Fibroblast of skin of right biceps (primary cell): ENCODE measurements around the gene UBQLN3.
A peak's percentile ranks its signal among the peaks of the same experiment; 100 is the strongest.

Experiments
- DNase-seq: peaks from one replicate; pipeline ENCODE4 v3.0.0-alpha.2; 2013

The UBQLN3 gene

GRCh38 chr11:5505363-5506048, 4.3 kb downstream of the UBQLN3 start:
- no peak for DNase-seq

GRCh38 chr11:5504403-5504921, 5.3 kb downstream of the UBQLN3 start:
- DNase-seq: no peak

GRCh38 chr11:5500393-5500801, 9.4 kb downstream of the UBQLN3 start:
- DNase-seq: no peak

DNA sequence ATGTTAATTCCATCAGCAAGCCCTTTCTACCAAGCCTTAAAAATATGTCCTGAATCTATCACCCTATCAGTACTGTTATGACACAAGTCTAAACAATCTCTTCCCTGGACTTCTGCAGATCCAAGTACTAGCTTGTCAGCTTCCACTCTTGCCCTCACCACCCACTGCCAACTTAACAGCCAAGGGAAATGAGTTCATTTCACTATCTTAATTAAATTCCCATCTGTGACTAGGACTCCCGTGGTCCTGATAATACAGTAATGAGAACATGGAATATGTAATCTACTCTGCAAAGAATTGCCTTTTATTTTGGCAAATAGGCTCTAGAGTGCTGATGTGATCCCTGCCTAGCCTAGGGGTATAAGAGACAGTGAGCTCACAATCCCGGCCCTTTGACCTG, 10.1 kb downstream of the UBQLN3 start:
- DNase-seq: no peak

DNA sequence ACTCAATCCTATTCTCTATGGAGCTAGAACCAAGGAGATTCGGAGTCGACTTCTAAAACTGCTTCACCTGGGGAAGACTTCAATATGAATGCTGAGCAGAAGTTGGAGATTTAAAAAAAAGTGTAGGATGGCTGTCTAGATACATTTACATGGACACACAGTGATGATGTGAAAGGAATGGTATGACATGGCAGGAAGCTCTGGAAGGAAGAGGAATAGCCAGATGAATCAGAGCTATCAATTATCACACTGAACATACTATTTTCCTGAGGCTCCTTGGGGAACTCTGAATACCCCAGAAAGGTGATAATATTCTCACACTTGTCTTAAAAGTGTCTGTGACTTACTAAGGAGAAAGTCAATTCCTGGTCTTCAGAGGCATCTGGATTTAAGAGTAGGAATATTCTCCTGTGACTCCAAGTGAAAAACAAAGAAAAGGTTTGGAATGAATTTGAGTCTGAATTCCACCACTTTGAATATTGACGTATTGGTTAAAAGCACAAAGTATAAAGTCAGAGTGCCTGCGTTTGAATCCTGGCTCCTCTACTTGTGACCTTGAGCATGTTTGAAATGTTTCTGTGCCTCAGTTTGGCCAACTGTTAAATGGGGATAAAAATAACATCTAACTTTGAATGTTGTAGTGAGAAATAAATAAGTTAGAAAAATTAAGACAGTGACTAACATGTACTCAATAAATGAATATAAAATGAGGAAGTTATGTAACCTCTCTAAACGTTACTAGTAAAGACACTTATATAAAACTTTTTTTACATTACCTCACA, 20.0 kb downstream of the UBQLN3 start:
- peak; percentile 66 for DNase-seq

DNA sequence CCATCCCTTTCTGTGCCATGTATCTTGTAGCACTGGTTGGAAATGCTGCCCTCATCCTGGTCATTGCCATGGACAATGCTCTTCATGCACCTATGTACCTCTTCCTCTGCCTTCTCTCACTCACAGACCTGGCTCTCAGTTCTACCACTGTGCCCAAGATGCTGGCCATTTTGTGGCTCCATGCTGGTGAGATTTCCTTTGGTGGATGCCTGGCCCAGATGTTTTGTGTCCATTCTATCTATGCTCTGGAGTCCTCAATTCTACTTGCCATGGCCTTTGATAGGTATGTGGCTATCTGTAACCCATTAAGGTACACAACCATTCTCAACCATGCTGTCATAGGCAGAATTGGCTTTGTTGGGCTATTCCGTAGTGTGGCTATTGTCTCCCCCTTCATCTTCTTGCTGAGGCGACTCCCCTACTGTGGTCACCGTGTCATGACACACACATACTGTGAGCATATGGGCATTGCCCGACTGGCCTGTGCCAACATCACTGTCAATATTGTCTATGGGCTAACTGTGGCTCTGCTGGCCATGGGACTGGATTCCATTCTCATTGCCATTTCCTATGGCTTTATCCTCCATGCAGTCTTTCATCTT, 20.9 kb downstream of the UBQLN3 start:
- no peak for DNase-seq

DNA sequence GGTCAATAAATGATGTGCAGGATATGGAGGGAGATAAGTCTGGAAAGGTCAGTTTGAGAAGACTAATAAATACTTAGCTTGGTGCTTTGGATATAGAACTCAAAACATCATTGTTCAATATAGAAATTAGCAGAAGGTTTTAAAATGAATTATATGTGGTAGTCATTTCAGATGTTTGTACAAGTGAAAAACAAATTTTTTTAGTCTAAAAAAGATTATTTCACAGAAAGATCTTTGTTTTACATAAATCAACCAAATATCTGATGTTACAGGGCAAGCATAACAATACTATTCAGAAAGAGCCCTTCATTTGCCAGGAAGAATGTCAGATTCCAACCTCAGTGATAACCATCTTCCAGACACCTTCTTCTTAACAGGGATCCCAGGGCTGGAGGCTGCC, 21.4 kb downstream of the UBQLN3 start, which contains the start of gene OR52D1:
TSS of gene OR52D1 (plus strand) at position 301 of the 400 bp plus-strand sequence. CDS start at position 323, 22 bp downstream.
- DNase-seq: no peak

DNA sequence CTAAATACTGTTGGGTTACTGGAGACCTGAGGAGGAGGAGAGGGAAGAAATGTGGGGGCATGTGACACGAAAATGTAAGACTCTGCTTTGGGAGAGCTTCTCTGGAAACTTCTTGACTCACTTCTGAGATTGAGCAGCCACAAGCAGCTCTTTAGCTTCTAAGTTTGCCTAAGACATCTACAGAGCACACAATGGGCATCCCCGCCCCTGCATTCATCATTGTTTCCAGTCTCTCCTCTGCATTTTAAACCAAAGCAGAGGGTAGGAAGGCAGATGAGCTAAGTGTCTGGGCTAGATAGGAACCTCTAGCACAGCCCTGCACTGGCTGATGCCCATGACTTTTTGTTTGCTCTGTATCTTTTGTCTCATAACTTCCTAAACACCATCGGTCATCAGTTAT, 23.3 kb downstream of the UBQLN3 start:
- no peak for DNase-seq

DNA sequence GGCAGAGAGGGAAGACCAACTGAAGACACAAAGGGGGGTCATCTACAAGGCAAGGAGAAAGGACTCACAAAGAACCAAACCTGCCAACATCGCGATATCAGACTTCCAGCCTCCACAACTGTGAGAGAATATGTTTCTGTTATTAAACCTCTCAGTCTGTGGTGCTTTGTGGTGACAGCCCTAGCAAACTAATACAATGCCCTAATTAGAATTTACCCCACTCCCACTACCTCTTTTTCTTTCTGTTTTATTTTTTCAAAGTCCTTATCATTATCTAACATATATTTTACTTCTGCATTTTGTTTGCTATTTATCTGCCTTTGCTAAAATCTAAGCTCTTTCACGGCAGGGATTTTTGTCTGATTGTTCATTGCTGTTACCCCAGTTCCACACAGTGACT, 23.8 kb downstream of the UBQLN3 start:
- no peak for DNase-seq

- DNase-seq: peak; percentile 55
Measured at GRCh38 chr11:5476186-5476819, 33.5 kb downstream of the UBQLN3 start.

DNA sequence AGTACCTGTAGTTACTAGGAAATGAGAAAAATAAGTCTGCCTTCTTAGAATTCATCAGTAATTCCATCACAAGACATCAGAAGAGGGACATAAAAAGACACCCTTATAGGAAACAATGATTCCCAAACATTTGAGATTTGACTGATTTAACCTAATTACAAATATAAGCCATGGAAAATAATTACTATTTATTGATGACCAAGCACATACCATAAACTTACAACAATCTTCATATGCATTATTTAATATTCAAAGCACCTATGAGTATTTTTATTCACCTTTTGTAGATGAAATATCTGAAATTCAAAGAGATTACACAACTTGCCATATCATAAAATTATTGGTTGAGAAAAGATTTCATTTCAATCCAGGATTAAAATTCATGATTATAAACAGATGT, 35.8 kb downstream of the UBQLN3 start:
- no peak for DNase-seq

DNA sequence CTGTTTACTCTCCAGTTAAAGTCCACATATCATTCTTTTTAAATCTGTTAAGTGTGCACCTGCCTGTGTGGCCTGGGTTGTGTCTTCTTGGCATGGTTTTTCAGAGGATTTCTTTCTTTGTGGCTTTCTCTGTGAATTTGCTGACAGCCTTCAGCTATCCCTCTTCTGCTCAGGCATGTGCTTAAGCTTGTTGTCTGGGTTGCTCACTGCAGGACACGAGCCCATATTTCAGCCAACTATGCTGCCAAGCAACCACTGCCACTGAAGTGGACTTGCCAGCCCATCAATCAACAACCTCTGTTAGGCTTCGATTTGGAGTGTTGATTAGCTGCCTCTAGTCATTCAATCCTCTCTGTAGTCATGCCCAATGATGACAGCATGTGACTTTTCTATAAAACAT, 42.2 kb downstream of the UBQLN3 start:
- no peak for DNase-seq

DNA sequence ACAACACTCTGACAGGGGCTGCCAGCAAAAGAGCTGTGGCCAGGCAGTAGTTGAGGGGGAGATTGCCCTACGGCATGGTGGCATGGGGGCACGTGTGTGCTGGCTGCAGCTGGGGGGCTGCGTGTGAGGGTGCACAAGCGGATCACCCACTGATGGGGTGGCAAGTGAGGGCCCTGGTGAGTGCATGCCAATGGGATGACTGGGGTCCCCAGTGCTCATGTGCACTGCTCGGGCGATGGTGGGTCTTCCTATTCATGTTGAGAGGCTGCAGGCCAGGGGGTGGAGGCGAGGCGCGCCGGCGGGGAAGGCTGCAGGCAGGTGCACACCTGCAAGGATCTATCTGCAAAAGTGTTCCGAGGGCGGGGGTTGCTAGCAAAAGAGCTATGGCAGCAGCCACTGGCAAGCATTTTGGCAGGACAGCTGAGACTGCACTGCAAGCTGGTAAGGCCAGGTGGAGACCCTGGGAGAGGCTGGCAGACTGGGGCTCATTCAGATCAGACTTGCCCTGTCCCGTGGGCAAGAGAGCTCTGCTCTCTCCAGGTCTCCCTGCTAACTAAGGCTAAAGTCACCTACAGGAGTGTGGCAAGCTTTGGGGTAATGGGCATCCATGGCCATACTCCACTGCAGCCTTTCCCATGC, 48.7 kb downstream of the UBQLN3 start:
- no peak for DNase-seq
